Chondrocyte (in vitro differentiated cells): Measurements from ENCODE around the gene STXBP2. TPM values are rescaled to one million over a fixed set of nuclear protein-coding genes. Genes with fewer than 3 reads are reported as not detected.

Experiments
- DNase-seq: peaks from one replicate; pipeline ENCODE4 v3.0.0; 2021; ENCODE audit warnings: mixed read lengths, low spot score
- H3K27ac Mint-ChIP-seq: one replicate; pipeline ENCODE4 v1.8.0; 2021; ENCODE audit warnings: mild to moderate bottlenecking, moderate library complexity, mixed read lengths; ENCODE audit not compliant: unreplicated experiment
- H3K27me3 Mint-ChIP-seq: 2 replicates; pipeline ENCODE4 v1.8.0; 2021; ENCODE audit warnings: low read depth, mixed read lengths
- H3K36me3 Mint-ChIP-seq: 2 replicates; pipeline ENCODE4 v1.8.0; 2021; ENCODE audit warnings: low read depth, mixed read lengths
- H3K4me1 Mint-ChIP-seq: 2 replicates; pipeline ENCODE4 v1.8.0; 2021; ENCODE audit warnings: low read depth, mild to moderate bottlenecking, mixed read lengths
- H3K4me3 Mint-ChIP-seq: one replicate; pipeline ENCODE4 v1.8.0; 2021; ENCODE audit warnings: mild to moderate bottlenecking, moderate library complexity, mixed read lengths; ENCODE audit not compliant: unreplicated experiment
- H3K9me3 Mint-ChIP-seq: 2 replicates; pipeline ENCODE4 v1.8.0; 2021; ENCODE audit warnings: low read depth, mixed read lengths
- CTCF ChIP-seq: fragments of 200-600 bp; sonication (generic); IDR thresholded peaks from 2 replicates; pipeline ENCODE4 v1.5.0; 2021; ENCODE audit warnings: antibody characterized with exemption, mild to moderate bottlenecking, moderate library complexity
- total RNA-seq: library from RNA; stranded (reverse); gene quantifications from 3 replicates; pipeline ENCODE4 v1.2.1, GENCODE V29; 2021

The STXBP2 gene
- total RNA-seq, 1 donor from 2014 or later = 10.2 TPM

- Mint-ChIP-seq H3K27me3 (peaks cover 14% of the 10 kb centered on the region), H3K27ac (no peak overlapping the region), H3K4me1 (peaks cover 9% of the 10 kb centered on the region), H3K9me3 (no peaks in the 10 kb centered on the region), H3K36me3 (no peaks in the 10 kb centered on the region), H3K4me3 (no peak overlapping the region)
- no peak for TF ChIP-seq CTCF
- DNase-seq = no peak
Measured at GRCh38 chr19:7654401-7654800, 17.5 kb downstream of the STXBP2 start.

DNA sequence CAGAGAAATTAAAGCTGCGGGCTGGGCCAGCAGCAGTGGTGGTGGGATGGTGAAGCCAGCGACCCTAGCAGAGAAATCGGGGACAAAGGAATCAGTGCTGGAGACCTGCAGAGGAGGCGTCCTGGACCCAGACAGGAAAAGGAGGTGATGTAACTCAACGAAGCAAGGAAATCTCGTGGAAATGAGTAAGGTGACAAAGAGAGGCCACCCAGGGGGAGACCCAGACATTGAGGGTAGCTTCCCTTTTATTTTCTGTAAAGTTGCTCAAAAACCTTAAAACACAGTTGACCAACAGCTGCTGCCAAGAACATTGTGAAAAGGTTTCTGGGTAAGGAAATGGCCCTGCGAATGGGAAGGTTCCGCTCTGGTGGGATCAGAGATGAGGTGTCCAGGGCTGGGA is 18.7 kb downstream of the STXBP2 start:
- Mint-ChIP-seq H3K9me3 (no peaks in the 10 kb centered on the region), H3K4me3 (no peak overlapping the region), H3K27me3 (peaks cover 16% of the 10 kb centered on the region), H3K36me3 (no peaks in the 10 kb centered on the region), H3K27ac (no peak overlapping the region), H3K4me1 (peaks cover 9% of the 10 kb centered on the region)
- no peak for TF ChIP-seq CTCF
- DNase-seq = no peak

- Mint-ChIP-seq H3K4me3 (no peak overlapping the region), H3K27me3 (peaks cover 19% of the 10 kb centered on the region)
- no peak for DNase-seq
Measured at GRCh38 chr19:7657131-7657751, 20.3 kb downstream of the STXBP2 start.

DNA sequence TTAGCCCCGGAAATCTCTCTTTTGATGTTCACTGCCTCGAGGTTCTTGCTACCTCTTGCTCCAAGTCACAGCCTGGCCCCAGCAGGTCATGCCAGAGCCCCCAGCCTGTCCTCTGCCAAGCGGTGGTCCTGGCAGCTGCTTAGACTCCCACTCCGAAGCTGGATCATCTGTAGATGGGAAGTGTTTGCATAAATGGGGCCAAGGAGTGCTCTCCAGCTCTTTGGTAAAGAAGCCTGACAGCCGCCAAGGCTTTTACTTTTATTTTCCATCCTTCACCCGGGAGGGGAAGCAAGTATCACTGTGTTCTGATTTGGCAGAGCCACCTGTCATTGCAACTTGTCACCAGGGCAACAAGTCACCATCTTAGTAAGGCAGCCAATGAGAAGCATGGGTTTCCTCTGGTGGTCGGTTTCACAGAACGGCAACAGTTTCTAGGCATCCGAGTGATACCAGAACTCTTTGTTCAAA is 21.3 kb downstream of the STXBP2 start:
- peaks cover 16% of the 10 kb centered on the region for H3K27me3 Mint-ChIP-seq
- no peak overlapping the region for H3K4me3 Mint-ChIP-seq
- H3K4me1 Mint-ChIP-seq = no peaks in the 10 kb centered on the region
- no peaks in the 10 kb centered on the region for H3K36me3 Mint-ChIP-seq
- no peak for DNase-seq
- TF ChIP-seq CTCF = no peak
- no peak overlapping the region for H3K27ac Mint-ChIP-seq
- H3K9me3 Mint-ChIP-seq = no peaks in the 10 kb centered on the region

More at GRCh38 chr19:7657131-7657751, 20.3 kb downstream of the STXBP2 start:
- no peak for TF ChIP-seq CTCF
- H3K4me1 Mint-ChIP-seq = peaks cover 5% of the 10 kb centered on the region
- no peaks in the 10 kb centered on the region for H3K9me3 Mint-ChIP-seq
- no peaks in the 10 kb centered on the region for H3K36me3 Mint-ChIP-seq
- no peak overlapping the region for H3K27ac Mint-ChIP-seq

DNA sequence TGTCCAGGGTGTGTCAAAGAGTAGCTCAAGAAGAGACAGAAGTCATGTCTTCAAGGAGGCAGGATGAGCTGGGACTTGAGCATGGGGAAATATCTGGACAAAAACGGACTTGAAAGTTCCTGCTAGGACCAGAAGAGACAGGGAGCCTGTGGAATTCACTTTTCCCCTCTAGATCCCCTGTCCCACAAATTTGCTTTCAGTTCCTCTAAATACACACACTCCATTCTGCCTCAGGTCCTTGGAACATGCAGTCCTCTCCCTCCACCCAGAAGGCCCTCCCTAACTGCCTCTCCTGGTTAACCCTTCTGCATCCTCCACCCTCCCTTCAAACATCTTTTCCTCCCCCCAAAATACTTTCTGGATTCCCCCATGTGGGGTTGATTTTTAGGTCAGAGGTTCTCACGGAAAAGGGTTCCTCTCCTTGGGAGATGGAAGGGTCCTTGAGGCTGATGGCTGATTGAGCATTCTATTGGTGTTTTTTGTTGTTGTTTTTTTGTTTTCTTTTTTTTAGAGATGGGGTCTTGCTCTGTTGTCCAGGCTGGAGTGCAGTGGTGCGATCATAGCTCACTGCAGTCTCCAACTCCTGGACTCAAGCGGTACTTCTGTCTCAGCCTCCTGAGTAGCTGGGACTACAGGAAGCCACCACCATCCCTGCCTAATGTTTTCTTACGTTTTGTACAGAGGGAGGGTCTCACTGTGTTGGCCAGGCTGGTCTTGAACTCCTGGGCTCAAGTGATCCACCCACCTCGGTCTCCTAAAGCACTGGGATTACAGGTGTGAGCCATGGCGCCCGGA is 25.0 kb downstream of the STXBP2 start:
- Mint-ChIP-seq H3K9me3 (no peaks in the 10 kb centered on the region), H3K27ac (no peak overlapping the region), H3K36me3 (no peaks in the 10 kb centered on the region), H3K4me1 (no peaks in the 10 kb centered on the region), H3K4me3 (no peak overlapping the region), H3K27me3 (peaks cover 18% of the 10 kb centered on the region)
- no peak for DNase-seq
- TF ChIP-seq CTCF = no peak
